Epithelial cell of esophagus (primary cell): ENCODE data around the gene SMAD9.
A peak's percentile ranks its signal among the peaks of the same experiment; 100 is the strongest.

Experiments
- DNase-seq: peaks from one replicate; pipeline ENCODE4 v3.0.0; 2010; ENCODE audit warnings: low read depth
- H3K4me3 ChIP-seq: 2 replicates; pipeline ENCODE4 v1.5.1; 2011; ENCODE audit warnings: mild to moderate bottlenecking, low read length, control low read depth
- TF ChIP-seq, protein P1 (sequence below): IDR thresholded peaks from 2 replicates; pipeline ENCODE4 v1.5.1; 2011; ENCODE audit warnings: low read depth, mild to moderate bottlenecking, low read length, control low read depth, inconsistent platforms; ENCODE audit not compliant: insufficient read depth; ENCODE audit errors: missing control alignments

SMAD9 gene

DNA sequence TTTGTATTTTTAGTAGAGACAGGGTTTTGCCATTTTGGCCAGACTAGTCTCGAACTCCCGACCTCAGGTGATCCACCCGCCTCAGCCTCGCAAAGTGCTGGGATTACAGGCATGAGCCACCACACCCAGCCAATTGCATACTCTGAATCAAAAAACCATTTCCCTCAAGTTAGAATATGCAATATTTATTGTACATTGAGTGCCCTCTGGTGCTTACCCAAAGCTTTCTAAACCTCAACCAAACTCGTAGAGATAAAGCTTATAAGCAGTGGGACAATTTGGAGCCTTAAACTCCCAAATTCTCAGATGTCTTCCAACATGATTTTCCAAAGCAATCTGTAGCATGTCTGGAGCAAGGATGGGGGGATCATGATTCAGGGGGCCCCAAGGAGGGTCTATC, 78.6 kb downstream of the SMAD9 start:
- DNase-seq, result peak; percentile 28
- no peak overlapping the region for H3K4me3 ChIP-seq
- TF ChIP-seq, protein P1, sequence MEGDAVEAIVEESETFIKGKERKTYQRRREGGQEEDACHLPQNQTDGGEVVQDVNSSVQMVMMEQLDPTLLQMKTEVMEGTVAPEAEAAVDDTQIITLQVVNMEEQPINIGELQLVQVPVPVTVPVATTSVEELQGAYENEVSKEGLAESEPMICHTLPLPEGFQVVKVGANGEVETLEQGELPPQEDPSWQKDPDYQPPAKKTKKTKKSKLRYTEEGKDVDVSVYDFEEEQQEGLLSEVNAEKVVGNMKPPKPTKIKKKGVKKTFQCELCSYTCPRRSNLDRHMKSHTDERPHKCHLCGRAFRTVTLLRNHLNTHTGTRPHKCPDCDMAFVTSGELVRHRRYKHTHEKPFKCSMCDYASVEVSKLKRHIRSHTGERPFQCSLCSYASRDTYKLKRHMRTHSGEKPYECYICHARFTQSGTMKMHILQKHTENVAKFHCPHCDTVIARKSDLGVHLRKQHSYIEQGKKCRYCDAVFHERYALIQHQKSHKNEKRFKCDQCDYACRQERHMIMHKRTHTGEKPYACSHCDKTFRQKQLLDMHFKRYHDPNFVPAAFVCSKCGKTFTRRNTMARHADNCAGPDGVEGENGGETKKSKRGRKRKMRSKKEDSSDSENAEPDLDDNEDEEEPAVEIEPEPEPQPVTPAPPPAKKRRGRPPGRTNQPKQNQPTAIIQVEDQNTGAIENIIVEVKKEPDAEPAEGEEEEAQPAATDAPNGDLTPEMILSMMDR, result peak; percentile 17

DNA sequence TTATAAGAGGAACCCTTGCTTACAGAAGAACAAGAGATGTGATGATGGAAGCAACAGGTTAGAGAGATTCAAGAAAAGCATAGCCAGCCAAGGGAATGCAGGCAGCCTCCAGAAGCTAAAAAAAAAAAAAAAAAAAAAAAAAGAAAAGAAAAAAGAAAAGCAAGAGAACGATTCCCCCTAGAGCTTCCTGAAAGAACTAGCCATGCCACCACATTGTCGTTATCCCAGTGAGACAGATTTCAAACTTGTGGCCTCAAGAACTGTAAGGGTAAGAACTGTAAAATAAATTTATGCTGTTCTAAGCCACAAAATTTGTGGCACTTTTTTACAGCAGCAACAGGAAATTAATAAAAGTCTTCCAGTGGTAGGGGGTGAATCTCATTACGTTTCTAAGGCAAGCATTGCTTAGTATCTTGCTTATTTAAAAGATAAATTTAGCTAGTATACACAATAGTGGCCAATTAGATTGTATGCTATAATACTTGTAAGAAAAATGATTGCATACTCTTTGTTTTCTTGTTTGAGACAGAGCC, 79.3 kb downstream of the SMAD9 start:
- TF ChIP-seq, protein P1, result no peak
- no peak overlapping the region for H3K4me3 ChIP-seq
- no peak for DNase-seq

DNA sequence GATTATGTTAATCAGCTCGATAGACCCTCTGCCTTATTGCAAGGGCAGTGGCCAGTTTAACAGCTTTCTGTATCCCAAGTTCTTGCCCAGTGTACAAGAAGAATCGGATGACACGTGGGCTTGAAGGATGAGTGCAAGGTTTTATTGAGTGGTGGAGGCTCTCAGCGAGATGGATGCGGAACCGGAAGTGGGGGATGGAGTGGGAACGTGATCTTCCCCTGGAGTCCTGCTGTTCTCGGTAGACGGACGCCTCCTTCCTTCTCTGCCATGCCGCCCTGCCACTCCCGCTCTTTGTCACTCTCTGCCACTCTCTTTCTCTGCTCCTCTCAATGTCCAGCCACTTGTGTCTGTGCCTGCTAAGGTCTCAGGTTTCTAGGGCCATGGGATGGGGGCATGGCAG, 80.1 kb downstream of the SMAD9 start:
- no peak overlapping the region for H3K4me3 ChIP-seq
- no peak for DNase-seq
- TF ChIP-seq, protein P1, result no peak

DNA sequence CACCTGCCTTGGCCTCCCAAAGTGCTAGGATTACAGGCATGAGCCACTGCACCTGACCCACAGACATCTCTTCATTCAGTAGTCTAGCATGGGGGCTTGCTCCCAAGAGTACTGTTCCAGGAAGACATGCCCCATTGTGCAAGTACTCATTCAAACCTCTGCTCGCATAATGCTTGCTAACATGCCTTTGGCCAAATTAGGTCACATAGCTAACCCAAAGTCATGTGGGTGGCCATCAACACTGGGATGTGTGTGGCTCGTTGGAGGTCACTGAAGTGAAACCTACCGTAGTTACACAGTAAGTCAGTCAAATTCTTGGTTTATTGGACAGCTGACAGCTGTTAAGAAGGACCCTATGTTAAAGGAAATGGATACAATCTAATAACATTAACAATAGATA, 80.8 kb downstream of the SMAD9 start:
- no peak for DNase-seq
- no peak overlapping the region for H3K4me3 ChIP-seq
- TF ChIP-seq, protein P1, result no peak

DNA sequence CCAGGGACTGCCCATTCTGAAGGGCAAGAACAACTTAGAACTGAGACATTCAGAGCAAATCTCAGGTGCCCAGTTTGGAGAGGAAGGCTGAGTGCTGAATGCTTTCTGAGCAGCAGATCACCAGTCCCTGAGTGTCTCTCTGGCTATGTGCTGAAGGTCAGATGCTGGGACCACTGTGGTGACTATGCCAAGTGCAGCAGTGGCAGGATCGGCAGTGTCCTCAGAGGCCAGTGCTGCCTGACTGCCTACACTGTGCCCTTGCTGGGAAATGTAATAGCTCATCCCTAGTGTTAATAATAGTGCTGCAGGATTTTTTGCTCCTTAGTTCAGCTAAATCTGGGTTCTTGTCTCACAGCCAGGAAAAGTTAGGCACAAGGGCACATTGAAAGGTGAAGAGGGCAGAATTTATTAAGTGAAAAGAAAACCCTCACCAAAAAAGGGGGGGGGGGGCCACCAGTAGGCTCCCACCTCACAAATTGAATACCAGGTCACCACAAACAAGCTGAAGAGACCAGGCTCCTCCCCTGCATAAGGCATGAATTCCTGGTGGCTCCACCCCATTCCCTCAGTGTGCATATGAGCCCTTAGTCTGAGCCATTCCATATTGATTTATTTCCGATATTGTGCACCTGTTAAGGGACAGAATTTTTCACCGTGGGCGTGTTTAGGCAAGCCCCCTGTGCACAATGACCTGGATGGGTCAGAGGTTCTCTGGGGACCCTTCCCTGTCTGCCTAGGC, 82.5 kb downstream of the SMAD9 start:
- DNase-seq, result no peak
- TF ChIP-seq, protein P1, result no peak

DNA sequence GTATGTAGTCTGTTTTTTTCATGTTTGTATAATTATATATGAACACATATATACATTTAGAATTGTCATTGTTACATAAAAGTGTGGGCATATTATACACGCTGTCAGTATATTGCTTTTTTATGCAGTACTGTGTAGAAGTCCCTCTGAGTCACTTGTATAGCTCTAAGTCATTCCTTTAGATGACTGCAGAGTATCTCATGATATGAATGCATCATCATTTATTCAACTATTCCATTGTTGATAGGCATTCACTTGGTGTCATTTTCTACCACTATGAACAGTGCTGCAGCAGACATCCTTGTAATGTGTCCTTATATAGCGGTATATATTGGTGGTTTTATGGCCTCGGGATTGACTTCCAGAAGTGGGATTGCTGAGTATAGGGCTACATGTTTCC, 85.7 kb downstream of the SMAD9 start:
- TF ChIP-seq, protein P1, result no peak
- no peak overlapping the region for H3K4me3 ChIP-seq
- peak; percentile 19 for DNase-seq

More for the DNA sequence above, 82.5 kb downstream of the SMAD9 start:
- H3K4me3 ChIP-seq, result no peak overlapping the region

DNA sequence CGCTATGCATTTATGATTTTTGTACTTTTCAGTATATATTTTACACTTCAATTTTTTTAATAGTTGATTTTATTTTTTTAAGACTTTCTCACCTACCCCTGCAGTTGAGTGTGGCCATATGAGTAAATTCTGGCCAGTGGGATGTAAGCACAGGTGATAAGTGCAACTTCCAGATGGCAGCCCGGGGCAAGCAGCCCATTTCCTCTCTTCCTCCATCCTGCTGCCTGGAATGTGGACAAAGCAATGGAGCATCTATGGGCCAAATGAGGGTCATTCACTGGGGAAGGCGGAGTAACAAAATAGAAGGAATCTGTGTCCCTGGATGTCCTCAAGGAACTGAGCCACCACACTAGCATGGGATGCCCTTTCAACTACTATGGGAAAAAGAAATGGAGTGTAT, 88.7 kb downstream of the SMAD9 start:
- DNase-seq, result no peak
- no peak overlapping the region for H3K4me3 ChIP-seq
- TF ChIP-seq, protein P1, result no peak
